Cortex of kidney (tissue), 1 donor: ENCODE measurements around the gene INSRR.

Experiments
- DNase-seq: peaks from one replicate; lab custom pipeline; 2025; lab: John Stamatoyannopoulos, UW

Gene INSRR

GRCh38 chr1:156804572-156805243 is 54.2 kb downstream of the INSRR start:
- DNase-seq: no peak

DNA sequence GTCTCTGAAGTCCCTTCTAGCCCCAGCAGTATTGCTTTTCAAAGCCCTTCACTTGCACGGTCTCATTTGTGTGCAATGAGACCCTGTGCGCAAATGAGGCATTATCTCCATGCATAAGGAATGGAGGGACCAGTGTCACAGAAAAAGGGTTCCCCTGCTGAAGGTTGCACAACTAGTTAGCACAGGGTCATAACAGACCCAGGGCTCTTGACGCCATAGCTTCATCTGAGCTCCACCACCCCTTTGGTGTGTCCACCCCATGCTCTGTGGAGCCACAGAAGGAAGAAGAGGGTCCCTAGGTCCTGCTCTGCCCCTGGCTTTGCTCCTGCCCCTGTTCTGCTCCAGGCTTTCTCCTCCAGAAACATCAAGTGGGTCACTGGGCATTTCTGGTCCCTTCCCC is 54.9 kb downstream of the INSRR start:
- no peak for DNase-seq

DNA sequence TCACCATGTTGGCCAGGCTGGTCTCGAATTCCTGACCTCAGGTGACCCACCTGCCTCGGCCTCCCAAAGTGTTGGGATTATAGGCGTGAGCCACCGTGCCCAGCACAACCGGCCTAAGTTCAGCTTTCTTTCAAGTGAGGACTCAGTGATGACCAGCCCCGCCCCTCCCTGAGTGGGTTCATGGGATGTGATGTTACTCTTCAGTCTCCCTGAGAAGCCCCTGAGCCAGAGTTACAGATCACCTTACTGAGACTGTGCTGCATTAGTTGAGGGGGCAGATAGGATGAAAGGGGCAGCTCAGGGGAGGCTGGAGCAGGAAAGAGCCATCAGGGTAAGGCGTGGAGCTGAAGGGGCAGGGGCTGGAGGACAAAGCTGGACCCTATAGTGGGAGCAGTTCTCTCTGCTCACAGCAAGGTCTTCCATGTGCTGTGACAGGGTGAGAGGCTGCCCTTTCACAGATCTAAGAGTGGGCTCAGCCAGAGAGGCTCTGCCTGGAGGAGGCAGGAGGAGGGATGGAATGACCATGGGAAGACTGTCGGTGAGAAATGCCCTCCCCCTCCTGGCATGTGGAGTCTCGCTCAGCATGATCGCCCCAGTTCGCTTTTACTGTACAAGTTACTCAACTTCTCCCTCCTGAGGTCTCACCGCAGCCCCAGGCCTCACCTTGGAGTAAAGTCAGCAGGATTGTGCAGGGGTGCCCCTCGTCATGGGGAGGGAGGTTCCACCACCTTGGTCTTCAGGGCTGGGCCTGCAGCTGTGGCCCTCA is 55.6 kb downstream of the INSRR start:
- no peak for DNase-seq

DNA sequence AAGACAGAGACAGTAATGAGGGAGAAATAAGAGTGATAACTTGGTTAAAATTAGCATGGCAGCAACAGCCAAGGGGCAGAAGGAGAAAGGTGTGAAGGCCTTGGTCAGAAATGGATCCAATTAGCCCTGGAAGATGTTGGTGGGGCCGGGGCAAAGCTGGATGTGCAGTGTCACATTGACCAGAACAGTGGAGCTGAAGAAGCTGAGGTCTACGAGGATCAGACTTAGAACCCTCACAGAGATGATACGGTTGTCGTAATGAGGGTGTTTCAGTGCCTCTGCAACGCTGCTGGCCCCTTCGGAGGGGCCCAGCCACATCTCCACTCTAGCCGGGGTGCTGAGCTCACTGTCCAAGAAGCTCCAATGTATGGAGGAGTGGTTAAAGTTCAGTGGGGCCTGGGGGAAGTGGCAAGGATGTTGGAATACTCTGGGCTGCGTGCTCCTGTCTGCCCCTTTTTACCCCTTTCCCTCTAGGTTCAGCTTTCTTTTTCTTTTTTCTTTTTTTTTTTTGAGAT is 56.4 kb downstream of the INSRR start:
- DNase-seq: no peak

- DNase-seq: no peak
Observed at GRCh38 chr1:156801409-156802121, 57.4 kb downstream of the INSRR start.

DNA sequence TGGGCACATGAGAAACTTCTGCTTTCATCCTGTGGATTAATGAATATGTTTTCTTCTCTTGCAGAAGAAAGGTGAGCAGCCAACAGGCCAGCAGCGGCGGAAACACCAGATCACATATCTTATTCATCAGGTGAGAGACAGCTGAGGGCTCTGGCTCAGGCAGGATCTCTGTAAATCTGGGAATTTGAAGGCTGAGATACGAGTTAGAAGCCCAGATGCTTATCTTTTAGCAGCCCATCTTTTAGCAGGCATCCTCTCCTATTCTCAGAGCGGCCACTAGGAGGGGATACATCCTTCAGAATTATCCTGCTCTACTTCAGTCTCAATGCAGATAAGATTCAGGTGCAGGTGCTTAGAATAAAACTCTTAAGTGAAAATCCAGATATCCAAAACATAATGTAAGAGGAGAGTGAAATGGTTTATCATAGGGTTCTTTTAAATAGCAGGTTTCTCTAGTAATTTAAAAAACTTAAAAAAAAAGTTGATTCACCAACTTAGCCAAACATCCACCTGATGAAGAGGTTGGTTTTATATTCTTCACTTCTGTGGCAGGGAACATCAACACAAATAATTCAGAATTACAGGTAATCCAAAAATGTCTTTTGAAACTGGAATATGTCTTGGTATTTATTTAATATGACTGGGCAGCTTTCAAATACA is 61.6 kb downstream of the INSRR start:
- DNase-seq: no peak

- DNase-seq: no peak
Observed at GRCh38 chr1:156796340-156797097, 62.4 kb downstream of the INSRR start.

GRCh38 chr1:156795787-156796186 is 63.1 kb downstream of the INSRR start:
- no peak for DNase-seq

- DNase-seq: no peak
Observed at GRCh38 chr1:156795374-156795733, 63.6 kb downstream of the INSRR start.

DNA sequence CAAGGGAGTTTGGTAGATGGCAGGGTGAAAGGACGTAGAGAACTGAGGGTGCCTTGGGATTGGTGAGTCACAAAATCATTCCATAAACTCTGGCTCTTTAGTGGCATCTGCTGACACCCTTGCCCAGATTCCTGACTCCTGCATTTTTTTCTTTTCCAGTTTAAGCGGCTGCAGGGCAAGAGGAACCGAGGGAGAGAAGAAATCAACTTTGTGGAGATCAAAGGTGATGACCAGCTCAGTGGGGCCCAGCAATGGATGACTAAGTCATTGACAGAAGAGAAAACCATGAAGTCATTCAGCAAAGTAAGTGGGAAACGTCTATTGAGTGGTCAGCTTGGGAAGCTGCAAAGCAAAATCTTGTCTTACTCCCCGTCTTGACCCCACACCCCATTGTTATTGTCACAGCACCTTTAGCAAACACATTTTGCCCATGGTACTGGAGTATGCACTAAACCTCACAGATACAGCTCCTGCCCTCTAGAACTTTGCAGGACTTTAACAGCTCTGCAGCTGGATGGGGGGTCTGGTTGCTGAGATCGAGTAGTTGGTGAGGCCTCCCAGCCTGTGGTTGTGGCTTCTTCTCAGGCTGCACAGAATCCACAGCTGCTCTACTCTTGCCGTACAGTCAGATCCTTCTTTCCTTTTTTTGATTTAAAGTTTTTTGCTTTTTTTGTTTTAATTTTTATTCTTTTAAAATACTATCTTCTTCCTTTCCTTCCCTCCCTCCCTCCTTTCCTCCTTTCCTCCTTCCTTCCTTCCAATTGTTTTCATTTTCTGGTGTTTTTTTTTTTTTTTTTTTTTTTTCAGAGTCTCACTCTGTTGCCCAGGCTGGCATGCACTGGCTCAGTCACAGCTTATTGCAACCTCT is 64.2 kb downstream of the INSRR start:
- DNase-seq: no peak
